GM21390 (cell line): ENCODE measurements around the gene SLC22A25.
"Not testable (repeated sequence)": the region's sequence is repeated elsewhere in the genome, so short reads cannot be mapped to it uniquely, and the experiment has no call there.

ENCODE experiments used
- ATAC-seq: cut with Tn5 transposase; IDR thresholded peaks from one replicate; pipeline ENCODE4 v1.9.1; 2021; ENCODE audit not compliant: unreplicated experiment

The SLC22A25 gene

DNA sequence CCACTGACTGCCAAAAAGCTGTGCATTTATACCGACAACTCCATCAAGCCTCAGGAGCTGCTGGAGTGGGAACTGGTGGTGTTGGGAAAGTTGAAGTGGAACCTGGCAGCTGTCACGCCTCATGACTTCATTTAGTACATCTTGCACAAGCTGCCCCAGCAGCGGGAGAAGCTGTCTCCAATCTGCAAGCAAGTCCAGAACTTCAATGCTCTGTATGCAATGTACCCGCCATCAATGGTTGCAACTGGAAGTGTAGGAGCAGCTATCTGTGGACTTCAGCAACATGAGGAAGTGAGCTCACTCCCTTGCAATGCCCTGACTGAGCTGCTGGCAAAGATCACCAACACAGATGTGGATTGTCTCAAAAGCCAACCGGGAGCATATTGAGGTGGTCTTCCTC is at the start of gene SLC22A25:
Gene SLC22A25 (minus strand): TSS at position 67 of the 400 bp plus-strand sequence. CDS start 13,947 bp downstream, outside the sequence.
- no peak for ATAC-seq

DNA sequence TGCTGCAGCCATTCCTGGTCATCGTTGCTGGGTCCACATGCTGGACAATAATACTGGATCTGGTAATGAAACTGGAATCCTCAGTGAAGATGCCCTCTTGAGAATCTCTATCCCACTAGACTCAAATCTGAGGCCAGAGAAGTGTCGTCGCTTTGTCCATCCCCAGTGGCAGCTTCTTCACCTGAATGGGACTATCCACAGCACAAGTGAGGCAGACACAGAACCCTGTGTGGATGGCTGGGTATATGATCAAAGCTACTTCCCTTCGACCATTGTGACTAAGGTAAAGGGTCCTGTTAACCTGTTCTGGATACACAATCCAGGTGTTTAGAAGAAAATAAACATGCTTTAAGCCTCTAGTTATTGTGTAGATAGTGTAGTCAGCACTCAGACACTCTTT is 46.9 kb upstream of the SLC22A25 start:
- no peak for ATAC-seq

DNA sequence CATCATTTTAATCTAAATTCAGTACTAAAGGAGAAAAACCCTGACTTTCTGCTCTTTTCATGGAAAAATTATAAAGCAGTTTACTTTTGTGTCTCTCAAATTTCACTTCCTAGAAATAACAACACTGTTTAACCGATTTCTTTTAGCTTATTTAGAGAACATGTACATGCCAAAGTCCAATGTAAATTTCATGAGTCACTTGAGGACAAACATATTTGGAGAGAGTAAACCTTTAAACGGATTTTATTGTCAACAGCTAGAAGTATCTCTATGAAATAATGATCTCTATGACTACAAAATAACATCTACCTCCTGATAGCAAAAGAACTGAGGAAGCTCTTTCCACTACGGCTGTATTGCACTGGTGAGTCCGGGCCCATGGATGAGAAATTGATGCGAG is 46.3 kb upstream of the SLC22A25 start:
- ATAC-seq = no peak

DNA sequence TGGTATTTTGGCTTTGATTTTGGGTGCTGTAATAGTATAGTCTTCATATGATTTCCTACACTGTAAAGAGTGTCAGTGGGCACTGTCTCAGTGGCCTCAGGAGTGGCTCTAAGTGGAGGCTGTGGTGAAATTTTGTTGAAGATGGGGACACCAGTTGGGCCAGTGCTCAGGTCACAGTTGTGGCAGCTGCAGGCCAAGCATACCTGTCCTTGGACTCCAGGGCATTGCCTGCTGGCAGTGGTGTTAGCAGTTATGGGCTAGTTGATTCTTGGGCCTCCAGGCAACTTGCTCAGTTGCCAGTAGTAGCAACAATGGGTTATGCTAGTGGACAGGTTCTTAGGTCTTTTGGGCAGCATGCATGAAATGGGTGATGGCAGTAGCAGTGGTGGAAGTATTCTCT is 39.2 kb upstream of the SLC22A25 start:
- ATAC-seq = no peak

DNA sequence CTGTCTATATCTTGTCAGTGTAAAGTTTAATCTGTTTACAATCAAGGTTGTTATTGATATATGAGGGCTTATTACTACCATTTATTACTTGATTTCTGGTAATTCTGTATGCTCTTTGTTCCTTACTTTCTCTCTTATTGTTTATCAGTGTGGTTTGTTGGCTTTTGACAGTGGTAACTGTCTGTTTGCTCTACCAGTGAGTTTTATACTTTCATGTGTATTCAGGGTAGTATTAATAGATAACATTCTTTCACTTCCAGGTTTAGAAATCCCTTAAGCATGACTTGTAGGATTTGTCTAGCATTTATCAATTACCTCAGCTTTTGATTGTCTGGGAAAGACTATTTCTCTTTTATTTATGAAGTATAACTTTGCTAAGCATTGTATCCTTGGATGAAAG is 37.5 kb upstream of the SLC22A25 start:
- ATAC-seq = no peak

DNA sequence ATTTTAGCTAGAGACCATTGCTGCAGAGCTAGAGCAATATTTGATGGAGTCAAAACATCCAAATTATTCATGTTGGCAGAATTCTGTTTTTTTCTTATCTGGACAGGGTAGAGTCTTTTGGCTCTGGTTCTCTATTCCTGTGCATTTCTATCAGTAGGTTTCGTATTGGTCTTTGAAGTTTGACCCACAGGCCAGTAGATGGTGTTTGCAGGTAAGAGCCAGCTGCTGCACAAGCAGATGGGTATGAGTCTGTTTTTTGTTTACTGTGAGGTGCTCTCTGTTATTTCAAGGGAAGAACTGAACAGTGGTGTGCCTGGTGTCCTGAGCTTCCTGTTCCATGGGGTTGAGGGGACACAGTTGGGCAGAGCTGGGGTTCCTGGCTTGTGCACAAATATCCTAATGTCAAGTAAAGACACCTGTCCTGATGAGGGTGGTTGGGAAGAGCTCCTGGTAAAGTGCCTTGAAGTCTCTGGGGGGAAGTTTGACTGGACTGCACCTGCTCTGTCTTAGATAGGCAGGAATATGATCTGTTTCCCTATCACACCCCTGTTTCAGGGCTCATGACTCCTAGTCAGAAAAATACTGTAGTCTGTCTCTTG is 34.0 kb upstream of the SLC22A25 start:
- ATAC-seq = no peak

DNA sequence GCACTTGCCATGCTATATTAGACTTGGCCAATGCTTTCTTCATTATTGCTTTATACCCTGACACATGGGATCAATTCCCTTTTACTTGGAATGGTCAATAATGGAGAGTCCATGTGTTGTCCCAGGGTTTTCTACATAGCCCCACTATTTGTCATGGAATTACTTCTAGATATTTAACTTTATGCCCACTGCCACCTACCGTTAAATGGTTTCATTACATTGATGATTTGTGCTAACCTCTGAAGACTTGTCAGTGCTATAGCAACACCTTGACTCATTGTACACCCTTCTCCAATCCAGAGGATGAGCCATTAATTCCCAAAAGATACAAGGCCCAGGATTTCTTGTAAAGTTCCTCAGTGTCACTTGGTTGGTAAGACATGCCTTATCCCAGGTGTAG is 31.4 kb upstream of the SLC22A25 start:
- no peak for ATAC-seq

DNA sequence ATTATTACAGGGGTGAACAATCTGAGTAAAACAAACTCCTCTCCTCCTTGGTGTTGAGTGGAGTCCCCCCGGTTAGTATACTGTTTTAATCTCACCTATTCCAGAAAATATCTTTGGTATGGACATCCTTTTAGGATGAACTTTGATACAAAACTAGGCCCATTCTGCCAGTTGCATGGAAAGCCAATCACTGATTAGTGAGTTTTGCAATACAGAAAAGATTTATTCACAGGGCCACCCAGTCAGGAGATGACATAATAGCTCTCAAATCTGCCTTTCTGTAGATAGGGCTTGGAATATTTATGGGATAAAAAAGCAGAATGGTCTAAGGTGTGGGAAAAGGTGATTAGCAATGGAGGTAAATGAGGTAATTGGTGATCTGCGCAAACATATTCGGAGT is 30.3 kb upstream of the SLC22A25 start:
- ATAC-seq = no peak

DNA sequence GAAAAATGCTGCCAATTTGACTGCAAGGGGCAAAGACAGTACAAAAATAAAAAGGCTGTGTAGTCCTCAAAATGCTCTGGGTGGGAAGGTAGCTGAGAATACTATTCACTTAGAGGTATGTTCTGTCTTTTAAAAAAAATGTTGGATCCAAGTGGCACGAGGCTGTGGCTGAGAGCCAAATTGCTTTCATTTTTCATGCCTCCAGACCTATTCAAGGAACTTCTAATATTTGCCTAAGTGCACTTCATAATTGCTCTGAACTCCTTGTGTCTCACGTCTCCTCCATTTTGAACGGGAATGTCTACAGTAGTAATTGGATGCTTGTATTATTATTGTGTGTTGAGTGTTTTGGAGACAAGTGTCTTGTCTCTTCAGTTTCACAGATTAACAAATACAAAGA is 19.1 kb upstream of the SLC22A25 start:
- no peak for ATAC-seq

DNA sequence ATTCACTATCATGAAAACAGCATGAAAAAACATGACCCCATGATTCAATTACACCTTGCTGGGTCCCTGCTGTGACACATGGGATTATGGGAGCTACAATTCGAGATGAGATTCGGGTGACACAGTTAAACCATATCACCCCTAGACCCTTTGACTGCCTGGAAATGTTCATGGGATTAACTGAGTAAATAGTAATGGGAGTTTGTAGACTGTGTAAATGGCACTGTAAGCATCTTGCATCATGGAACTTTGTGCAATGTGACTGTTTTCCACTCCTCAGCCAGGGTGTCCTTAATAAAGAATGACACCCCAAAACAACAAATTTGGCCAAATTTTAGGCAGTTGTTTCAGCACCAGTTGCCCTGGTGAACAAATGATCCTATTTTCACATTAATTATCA is 7.9 kb upstream of the SLC22A25 start:
- no peak for ATAC-seq

DNA sequence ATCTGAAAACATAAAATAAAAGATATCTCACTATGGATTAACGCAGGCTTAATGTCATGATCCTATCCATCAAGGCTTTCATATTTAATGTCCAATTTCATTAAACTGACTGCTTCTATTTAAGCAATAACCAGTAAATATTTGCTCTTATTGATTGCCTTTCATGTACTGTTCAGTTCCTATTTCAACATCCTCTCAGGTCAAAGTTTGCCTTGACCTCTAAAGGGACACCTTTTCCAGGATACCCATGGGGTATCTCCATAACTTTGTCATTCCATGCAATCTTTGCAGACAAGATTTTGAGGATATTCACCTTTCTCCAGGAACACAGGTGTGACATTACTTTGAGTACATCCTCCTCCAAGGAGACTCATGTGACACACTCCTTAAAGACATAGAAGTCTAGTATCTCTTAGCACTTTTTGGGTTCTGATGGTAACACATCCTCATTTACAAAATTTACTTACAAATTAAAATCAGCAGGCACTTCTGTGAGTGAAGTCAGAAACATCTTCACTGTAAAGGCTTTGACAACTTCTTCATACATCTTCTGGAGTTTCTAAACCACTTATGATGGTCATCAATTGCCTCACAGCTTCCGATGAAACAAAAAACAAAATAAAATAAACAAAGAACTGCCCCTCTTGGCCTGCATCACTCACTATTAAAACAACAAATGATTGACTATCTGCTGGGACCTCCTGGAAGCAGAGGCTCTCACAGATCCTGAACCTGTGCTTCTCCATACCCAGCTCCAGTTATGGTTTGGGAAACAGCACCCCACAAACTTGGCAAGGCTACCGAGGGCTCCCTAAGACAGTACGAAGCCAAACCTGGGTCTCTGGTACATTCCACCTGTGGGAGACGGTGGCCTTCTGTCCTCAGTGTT is 7.0 kb upstream of the SLC22A25 start:
- no peak for ATAC-seq

DNA sequence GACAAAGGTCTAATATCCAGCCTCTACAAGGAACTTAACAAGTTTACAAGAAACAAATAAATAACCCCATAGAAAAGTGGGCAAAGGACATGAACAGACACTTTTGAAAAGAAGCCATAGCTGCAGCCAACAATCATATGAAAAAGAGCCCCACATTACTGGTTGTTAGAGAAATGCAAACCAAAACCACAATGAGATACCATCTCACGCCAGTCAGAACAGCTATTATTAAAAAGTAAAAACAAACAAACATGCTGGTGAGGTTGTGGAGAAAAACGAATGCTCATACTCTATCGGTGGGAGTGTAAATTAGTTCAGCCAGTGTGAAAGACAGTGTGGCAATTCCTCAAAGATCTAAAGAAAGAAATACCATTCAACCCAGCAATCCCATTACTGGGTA is 5.6 kb upstream of the SLC22A25 start:
- no peak for ATAC-seq

DNA sequence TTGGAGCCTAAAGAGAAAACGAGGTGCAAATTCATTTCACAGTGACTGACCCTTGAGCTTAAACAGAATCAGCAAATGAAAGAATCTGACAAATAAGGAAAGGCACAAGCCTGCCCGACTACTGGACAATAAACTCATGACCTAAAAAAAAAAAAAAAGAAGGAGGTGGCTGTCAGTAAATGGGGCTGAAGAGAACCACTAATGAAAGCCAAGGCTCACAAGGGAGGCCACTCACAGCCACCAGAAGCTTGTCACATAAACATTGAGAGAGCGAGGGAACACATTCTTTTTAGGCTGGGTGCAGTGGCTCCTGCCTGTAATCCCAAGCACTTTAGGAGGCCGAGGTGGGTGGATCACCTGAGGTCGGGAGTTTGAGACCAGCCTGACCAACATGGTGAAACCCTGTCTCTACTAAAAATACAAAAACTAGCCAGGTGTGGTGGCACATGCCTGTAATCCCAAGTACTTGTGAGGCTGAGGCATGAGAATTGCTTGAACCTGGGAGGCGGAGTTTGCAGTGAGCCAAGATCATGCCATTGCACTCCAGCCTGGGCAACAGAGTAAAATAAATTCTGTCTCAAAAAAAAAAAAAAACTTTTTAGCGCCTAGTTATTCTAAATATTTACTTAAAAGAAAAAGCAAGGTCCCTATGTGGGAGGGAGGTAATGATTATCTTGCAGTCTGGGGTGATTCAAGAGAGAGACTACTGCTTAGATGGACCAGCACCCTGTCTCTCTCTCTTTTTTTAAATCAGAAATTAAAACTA is 4.0 kb upstream of the SLC22A25 start:
- ATAC-seq = not testable (repeated sequence)

DNA sequence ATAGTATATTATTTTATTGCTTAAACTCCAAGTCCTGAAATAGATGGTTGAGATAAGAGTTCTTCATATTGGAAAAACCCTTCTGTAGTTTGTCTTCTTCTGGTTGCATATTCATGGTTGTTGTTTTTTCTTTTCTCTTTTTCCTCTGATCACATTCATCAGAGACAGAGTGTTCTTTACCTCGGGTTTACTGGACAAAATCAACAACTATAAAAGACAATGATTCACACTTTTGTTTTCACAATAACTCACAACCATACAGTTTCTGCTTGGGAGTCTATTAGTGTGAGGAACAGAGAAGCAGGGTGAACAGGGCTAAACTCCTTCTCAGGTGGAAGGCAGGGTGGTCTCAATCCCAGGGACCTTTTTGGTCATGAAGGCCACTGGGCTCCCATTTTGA is 2.6 kb upstream of the SLC22A25 start:
- ATAC-seq = no peak

DNA sequence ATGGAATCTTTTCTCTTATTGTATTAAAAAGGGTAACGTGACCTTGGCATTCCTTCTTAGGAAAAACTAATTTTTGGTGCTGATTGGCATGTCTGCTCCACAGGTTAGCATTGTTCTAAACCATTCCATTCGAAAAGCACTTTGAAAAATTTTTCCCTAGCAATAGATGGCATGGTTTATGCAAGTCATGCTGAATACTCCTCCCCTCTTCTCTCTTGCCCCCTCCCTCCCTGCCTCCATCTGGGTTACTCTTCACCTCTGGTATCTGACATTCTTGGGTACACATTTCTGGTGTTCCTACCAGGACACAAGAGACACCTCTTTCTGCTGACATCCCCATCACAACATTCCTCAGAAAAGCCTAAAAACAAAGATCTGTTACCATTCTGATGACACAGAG is 1.5 kb upstream of the SLC22A25 start:
- ATAC-seq = no peak

DNA sequence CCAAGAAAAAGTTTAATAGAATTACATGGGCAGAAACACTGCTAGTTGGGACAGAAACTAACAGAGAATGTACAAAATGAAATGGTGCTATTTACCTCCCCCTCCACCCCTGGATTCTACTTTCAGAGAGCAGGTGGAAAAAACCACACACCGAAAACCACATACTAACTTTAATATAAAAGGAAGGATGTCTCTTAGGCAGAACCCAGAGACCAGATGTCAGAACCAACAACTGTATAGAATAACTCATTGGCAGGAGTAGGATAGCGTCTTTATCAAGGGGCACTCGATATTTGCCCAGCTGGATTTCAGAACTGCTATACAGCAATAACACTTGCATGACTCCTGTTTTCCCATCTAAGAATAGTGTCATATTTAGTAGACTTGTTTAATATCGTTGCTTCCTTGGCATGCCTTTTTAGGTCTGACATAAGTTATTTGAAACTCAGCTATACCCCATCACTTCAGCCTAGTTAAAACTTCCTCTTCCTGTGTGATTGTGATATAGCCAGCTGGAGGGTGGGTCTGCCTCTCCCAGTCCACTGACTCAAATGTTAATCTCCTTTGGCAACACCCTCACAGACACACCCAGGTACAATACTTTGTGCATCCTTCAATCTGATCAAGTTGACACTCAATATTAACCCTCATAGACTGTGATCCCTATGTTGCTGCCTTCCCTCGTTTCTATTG is 1.2 kb downstream of the SLC22A25 start:
- ATAC-seq = no peak

DNA sequence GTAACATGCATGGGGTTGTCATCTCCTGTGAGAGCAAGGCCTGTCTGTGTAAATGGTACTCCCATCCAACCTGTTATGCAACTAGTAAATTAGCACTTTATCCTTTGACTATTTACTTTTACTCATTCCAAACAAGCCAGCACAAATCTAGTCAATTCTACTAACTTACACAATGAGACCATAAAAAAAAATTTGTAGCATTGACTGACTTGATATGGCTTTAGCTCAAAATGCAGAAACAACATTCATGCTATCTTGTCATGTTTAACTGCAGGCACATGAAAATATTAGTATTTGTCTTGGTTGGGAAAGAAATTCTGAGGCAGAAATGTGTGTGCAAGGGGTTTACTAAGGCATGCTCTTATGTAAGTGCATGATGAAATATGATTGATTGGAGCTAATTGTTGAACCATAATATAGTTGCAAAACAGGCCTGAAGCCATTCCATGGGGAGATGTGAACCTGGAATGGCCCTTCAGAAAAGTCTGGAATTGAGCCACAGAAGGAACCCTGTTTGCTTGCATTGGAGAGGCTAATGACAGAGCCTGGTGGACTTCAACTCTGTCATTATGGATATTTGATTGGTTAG is 2.5 kb downstream of the SLC22A25 start:
- ATAC-seq = no peak

DNA sequence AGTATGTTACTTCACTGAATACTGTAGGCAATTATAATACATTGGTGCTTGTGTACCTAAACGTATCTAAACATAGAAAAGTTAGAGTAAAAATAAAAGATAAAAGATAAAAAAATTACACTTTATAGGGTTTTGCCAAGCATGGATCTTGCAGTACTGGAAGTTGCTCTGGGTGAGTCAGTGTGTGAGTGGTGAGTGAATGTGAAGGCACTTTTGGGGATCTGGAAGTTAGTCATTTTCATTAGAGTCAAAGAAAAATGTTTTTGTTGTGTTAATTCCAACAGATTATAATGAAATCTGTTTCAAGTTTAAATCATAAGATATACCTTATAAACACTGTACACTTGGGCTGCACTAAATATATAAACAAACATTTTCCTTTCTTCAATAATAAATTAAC is 3.3 kb downstream of the SLC22A25 start:
- no peak for ATAC-seq

DNA sequence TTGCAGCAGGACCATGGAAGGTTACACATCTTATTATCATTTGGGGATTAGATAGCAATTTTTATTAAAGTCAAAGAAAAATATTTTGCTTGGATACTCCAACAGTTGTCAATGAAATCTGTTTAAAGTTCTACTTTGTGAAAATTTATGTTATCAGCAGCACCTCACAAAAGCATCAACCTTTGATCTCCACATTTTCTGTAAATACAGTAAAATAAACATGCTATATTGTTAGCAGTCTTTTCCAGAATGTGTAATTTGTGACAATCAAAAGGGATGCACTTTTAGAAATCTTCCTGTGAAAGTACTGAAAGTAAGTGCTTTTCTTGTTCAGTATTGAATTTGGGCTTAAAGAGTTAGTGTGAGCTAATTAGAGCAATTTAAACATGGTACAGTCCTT is 4.1 kb downstream of the SLC22A25 start:
- no peak for ATAC-seq

DNA sequence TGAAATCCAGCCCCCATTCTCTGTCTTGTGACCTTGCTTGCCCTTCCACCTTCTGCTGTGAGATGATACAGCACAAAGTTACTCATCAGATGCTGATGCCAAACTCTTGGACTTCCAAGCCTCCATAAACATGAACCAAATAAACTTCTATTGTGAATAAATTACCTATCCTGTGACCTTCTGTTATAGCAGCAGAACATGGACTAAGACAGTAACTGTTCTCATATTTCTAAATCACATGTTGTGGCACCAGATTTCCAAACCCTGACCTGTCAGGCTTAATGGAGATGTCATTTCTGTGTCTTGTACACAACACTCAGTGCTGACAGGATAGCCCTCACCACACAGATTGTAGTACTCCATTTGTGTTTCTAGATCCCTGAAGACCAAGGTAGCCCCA is 6.0 kb downstream of the SLC22A25 start:
- no peak for ATAC-seq
